HCT116 (cell line): ENCODE results near the gene IL17C. TPM values are rescaled to one million over a fixed set of nuclear protein-coding genes. Genes with fewer than 3 reads are reported as not detected.

ENCODE experiments used
- ATAC-seq: fragments of 200-7000 bp; cut with Tn5 transposase; 2 replicates; pipeline ENCODE4 v1.9.1; 2020; ENCODE audit warnings: mild to moderate bottlenecking, moderate library complexity
- BruUV-seq: library from RNA; stranded (reverse); fragments of 400-500 nt; replicated peaks from 2 replicates; lab custom pipeline; 2021; lab: Mats Ljungman, UMichigan
- CTCF ChIA-PET: fragments of 300-600 bp; sonication (Branson Sonifier 250); formaldehyde crosslinking; loops from one replicate; lab custom pipeline; 2021; ENCODE audit warnings: antibody characterized with exemption; lab: Charles Lee
- POLR2A ChIA-PET: fragments of 300-600, 350-600 bp; sonication (Branson Sonifier 250); formaldehyde crosslinking; loops from one replicate; lab custom pipeline; 2021; ENCODE audit warnings: antibody characterized with exemption; lab: Charles Lee
- RAD21 ChIA-PET, 2 experiments: fragments of 300-600 bp; sonication (Branson Sonifier 250); formaldehyde crosslinking; loops; one replicate each; lab custom pipeline; 2023; ENCODE audit warnings: low total read pairs in 2 of 2; ENCODE audit not compliant: uncharacterized antibody in 2 of 2, unreplicated experiment in 2 of 2, low non-redundant PET in 1 of 2; lab: Charles Lee
- DNase-seq: peaks from one replicate; pipeline ENCODE4 v3.0.0-alpha.2; 2010; ENCODE audit warnings: low read depth, low spot score
- H2AFZ ChIP-seq: fragments of 200-600 bp; shearing (Covaris generic), sonication (generic); 2 replicates; pipeline ENCODE4 v1.6.1; 2017; ENCODE audit warnings: low read depth, mixed run types, mixed read lengths, antibody characterized with exemption, low read length; ENCODE audit not compliant: poor library complexity, severe bottlenecking
- H3K27ac ChIP-seq: 2 replicates; pipeline ENCODE4 v1.5.1; 2012; ENCODE audit warnings: low read depth, low read length
- H3K27me3 ChIP-seq: fragments of 200-600 bp; sonication (generic); 2 replicates; pipeline ENCODE4 v1.6.1; 2016; ENCODE audit warnings: mixed run types, low read length, mixed read lengths; ENCODE audit not compliant: insufficient read depth
- H3K36me3 ChIP-seq, 2 experiments: fragments of 200-500 bp in 1 of 2; fragments of 200-600 bp in 1 of 2; sonication (Bioruptor generic) in 1 of 2; sonication (generic) in 1 of 2; 2 replicates each; pipeline versions ENCODE4 v1.5.1 to v1.6.1; 2014 to 2016; ENCODE audit warnings: low read length in 2 of 2, inconsistent platforms in 1 of 2, mixed read lengths in 1 of 2, mixed run types in 1 of 2; ENCODE audit not compliant: insufficient read depth in 2 of 2, control insufficient read depth in 1 of 2
- H3K4me1 ChIP-seq, 2 experiments: fragments of 200-600 bp in 1 of 2; sonication (generic) in 1 of 2; 2 replicates each; pipeline versions ENCODE4 v1.5.1 to v1.6.1; 2012 to 2017; ENCODE audit warnings: low read length in 2 of 2, inconsistent platforms in 1 of 2, mild to moderate bottlenecking in 1 of 2, mixed read lengths in 1 of 2, mixed run types in 1 of 2, moderate library complexity in 1 of 2; ENCODE audit not compliant: insufficient read depth in 2 of 2, control insufficient read depth in 1 of 2
- H3K4me2 ChIP-seq: fragments of 200-600 bp; sonication (generic); 2 replicates; pipeline ENCODE4 v1.6.1; 2017; ENCODE audit warnings: mixed run types, low read length, mixed read lengths
- H3K4me3 ChIP-seq, 2 experiments: fragments of 200-600 bp in 1 of 2; sonication (generic) in 1 of 2; replicated peaks in 1 of 2; 2 replicates each; pipeline ENCODE4 v1.5.1; 2011 to 2016; ENCODE audit warnings: low read length in 2 of 2, control low read depth in 1 of 2, low read depth in 1 of 2, mild to moderate bottlenecking in 1 of 2, mixed read lengths in 1 of 2, mixed run types in 1 of 2
- H3K79me2 ChIP-seq: fragments of 200-600 bp; sonication (generic); 2 replicates; pipeline ENCODE4 v1.6.1; 2017; ENCODE audit warnings: mild to moderate bottlenecking, mixed run types, low read length, moderate library complexity, mixed read lengths; ENCODE audit not compliant: insufficient read depth
- H3K9ac ChIP-seq: fragments of 200-600 bp; sonication (generic); 2 replicates; pipeline ENCODE4 v1.6.1; 2016; ENCODE audit warnings: low read length, mixed read lengths
- H3K9me2 ChIP-seq: fragments of 200-600 bp; sonication (generic), shearing (Covaris generic); 2 replicates; pipeline ENCODE4 v1.6.1; 2017; ENCODE audit warnings: mixed run types, mild to moderate bottlenecking, moderate library complexity; ENCODE audit not compliant: insufficient read depth
- H3K9me3 ChIP-seq, 2 experiments: fragments of 200-500 bp in 1 of 2; fragments of 200-600 bp in 1 of 2; sonication (Bioruptor generic) in 1 of 2; sonication (generic) in 1 of 2; 2 replicates each; pipeline ENCODE4 v1.6.1; 2014 to 2017; ENCODE audit warnings: low read length in 2 of 2, mixed read lengths in 2 of 2, inconsistent platforms in 1 of 2, low read depth in 1 of 2, mild to moderate bottlenecking in 1 of 2, mixed run types in 1 of 2, moderate library complexity in 1 of 2; ENCODE audit not compliant: control insufficient read depth in 1 of 2, insufficient read depth in 1 of 2
- H4K20me1 ChIP-seq: fragments of 200-600 bp; sonication (generic), shearing (Covaris generic); 2 replicates; pipeline ENCODE4 v1.6.1; 2017; ENCODE audit warnings: mixed run types, mild to moderate bottlenecking, moderate library complexity; ENCODE audit not compliant: insufficient read depth
- CEBPB ChIP-seq: IDR thresholded peaks from 2 replicates; pipeline ENCODE4 v1.6.1; 2012; ENCODE audit warnings: low read depth
- EGR1 ChIP-seq: IDR thresholded peaks from 2 replicates; pipeline ENCODE4 v1.6.1; 2012; ENCODE audit warnings: low read depth
- EZH2 ChIP-seq: fragments of 200-600 bp; sonication (generic); IDR thresholded peaks from 2 replicates; pipeline ENCODE4 v1.6.1; 2017; ENCODE audit warnings: antibody characterized with exemption, mixed run types
- EZH2phosphoT487 ChIP-seq: fragments of 200-600 bp; IDR thresholded peaks from 2 replicates; pipeline ENCODE4 v1.6.1; 2018; ENCODE audit warnings: antibody characterized with exemption, borderline replicate concordance
- FOSL1 ChIP-seq: IDR thresholded peaks from 2 replicates; pipeline ENCODE4 v1.6.1; 2012; ENCODE audit warnings: low read depth
- POLR2A ChIP-seq: IDR thresholded peaks from 2 replicates; pipeline ENCODE4 v1.7.0; 2011; ENCODE audit warnings: borderline replicate concordance; ENCODE audit not compliant: insufficient read depth, insufficient read length; ENCODE audit errors: extremely low read depth
- RAD21 ChIP-seq: IDR thresholded peaks from 2 replicates; pipeline ENCODE4 v1.6.1; 2012; ENCODE audit warnings: low read depth, mild to moderate bottlenecking
- SIN3A ChIP-seq: IDR thresholded peaks from 2 replicates; pipeline ENCODE4 v1.6.1; 2012; ENCODE audit warnings: low read depth
- SP1 ChIP-seq: IDR thresholded peaks from 2 replicates; pipeline ENCODE4 v1.6.1; 2012; ENCODE audit warnings: low read depth
- SRF ChIP-seq: IDR thresholded peaks from 2 replicates; pipeline ENCODE4 v1.6.1; 2012; ENCODE audit warnings: low read depth
- TCF7L2 ChIP-seq: IDR thresholded peaks from 2 replicates; pipeline ENCODE4 v1.7.0; 2011; ENCODE audit warnings: borderline replicate concordance, inconsistent platforms; ENCODE audit not compliant: insufficient read depth, insufficient read length; ENCODE audit errors: extremely low read depth
- ZFX ChIP-seq: fragments of 450-650 bp; IDR thresholded peaks from 2 replicates; pipeline ENCODE4 v1.6.1; 2017
- ZNF274 ChIP-seq: fragments of 200-500 bp; sonication (Bioruptor generic); IDR thresholded peaks from 2 replicates; pipeline ENCODE4 v1.6.1; 2014; ENCODE audit warnings: mild to moderate bottlenecking, low read depth, low read length, inconsistent platforms
- intact Hi-C: fragments of 100-400 bp; cut with micrococcal nuclease; formaldehyde crosslinking; loops from 2 replicates; pipeline ENCODE4 v1.10.0; 2022
- total RNA-seq: library from RNA; stranded (reverse); gene quantifications from one replicate; pipeline ENCODE4 v1.2.1, GENCODE V29; 2021; ENCODE audit not compliant: unreplicated experiment
- TF ChIP-seq, protein P1 (sequence below): IDR thresholded peaks from 2 replicates; pipeline ENCODE4 v1.6.1; 2012; ENCODE audit warnings: low read depth
- TF ChIP-seq, protein P2 (sequence below): IDR thresholded peaks from 2 replicates; pipeline ENCODE4 v1.6.1; 2012
- TF ChIP-seq, protein P3 (sequence below): IDR thresholded peaks from 2 replicates; pipeline ENCODE4 v1.6.1; 2011; ENCODE audit warnings: mild to moderate bottlenecking, low read length, moderate library complexity; ENCODE audit not compliant: insufficient replicate concordance; ENCODE audit errors: extremely low read depth
- TF ChIP-seq, protein P4 (sequence below), 3 experiments: fragments of 200-600 bp in 1 of 3; sonication (generic) in 1 of 3; IDR thresholded peaks in 2 of 3; conservative IDR thresholded peaks in 1 of 3; 2 replicates each; pipeline ENCODE4 v1.5.1; 2012 to 2017; ENCODE audit warnings: low read depth in 2 of 3, low read length in 2 of 3, antibody characterized with exemption in 1 of 3, borderline replicate concordance in 1 of 3, control low read depth in 1 of 3, mild to moderate bottlenecking in 1 of 3, mixed read lengths in 1 of 3, mixed run types in 1 of 3, moderate library complexity in 1 of 3; ENCODE audit not compliant: insufficient read depth in 1 of 3

Gene IL17C
- total RNA-seq, 1 experiment from 2014 or later: not detected

DNA sequence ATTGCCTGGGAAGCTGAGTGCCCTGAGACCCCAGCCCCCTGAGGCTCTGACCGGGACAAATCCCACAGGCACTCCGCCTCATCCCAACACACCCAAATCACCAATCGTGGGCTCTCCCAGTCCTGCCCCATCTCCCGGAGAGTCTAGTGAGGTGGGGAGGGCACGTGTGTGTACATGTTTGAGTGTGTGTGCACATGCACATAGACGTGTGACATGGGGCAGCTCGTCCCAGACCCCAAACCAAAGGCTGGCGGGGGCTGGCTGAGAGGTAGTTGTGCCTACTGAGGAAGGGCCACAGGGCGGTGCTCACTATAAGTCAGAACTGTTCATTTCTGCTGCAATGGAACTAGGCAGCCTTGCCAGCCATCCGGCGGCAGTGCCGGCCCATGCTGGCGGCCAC, 39.3 kb downstream of the IL17C start (continued):
- TF ChIP-seq ZNF274: no peak
- no peak for TF ChIP-seq FOSL1
- no peak for TF ChIP-seq CEBPB
- TF ChIP-seq TCF7L2: no peak
- no peak for TF ChIP-seq EZH2
- TF ChIP-seq, all 23 proteins: peak for 0

DNA sequence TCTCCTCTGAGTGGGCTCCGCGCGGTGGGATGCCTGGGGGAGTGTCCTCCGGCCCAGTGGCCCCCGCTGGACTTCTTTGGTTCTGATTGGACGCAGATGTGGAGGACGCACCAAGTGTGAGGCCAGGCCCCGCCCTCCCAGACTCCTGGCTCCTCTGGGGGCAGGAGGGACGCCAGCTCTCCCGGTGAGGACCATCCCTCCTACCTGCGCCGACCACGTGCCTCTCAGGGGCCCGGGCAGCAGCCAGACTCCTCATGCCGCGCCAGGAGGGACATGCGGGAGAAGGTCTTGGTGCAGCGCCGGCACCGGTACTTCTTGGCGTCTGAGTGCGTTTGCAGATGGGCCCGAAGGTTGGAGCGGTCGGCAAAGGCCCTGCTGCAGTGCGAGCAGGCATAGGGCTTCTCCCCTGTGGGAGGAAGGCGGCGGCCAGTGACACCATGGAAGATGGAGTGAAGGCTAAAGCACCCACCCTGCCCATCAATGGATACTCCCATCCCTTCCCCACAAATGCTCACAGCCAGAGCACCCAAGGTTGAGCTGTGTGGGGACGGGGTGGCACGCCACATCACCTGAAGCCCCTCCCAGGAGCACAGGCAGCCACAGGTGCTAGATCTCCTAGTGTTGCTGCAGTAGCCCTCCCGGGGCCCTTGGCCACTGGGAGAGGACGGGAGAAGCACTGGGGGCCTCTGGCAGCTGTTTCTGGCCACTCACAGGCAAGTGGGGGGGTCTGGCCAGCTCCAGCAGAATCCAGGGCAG, 40.0 kb downstream of the IL17C start:
- BruUV-seq: no TSS peak
- ChIA-PET CTCF (no interaction called here), POLR2A (no interaction called here), RAD21 (no interaction called here)
- Histone ChIP-seq H3K4me3 (no peak overlapping the region), H3K4me2 (no peak overlapping the region), H3K4me1 (peaks cover 0 to 11% of the 10 kb centered on the region in 2 experiments; a peak in 2 of 4 replicates), H3K79me2 (no peaks in the 10 kb centered on the region), H2AFZ (no peak overlapping the region), H3K9me3 (no peaks in the 10 kb centered on the region), H3K9me2 (no peaks in the 10 kb centered on the region), H3K9ac (no peak overlapping the region), H3K36me3 (no peaks in the 10 kb centered on the region), H3K27me3 (no peaks in the 10 kb centered on the region), H3K27ac (no peak overlapping the region), H4K20me1 (no peaks in the 10 kb centered on the region)
- DNase-seq (no peak), ATAC-seq (no peak)
- TF ChIP-seq SRF (no peak), CEBPB (no peak), EZH2 (no peak), RAD21 (no peak), ZFX (no peak), ZNF274 (no peak), POLR2A (no peak), SIN3A (no peak), EGR1 (no peak), SP1 (no peak), EZH2phosphoT487 (no peak)
- TF ChIP-seq, protein P1, sequence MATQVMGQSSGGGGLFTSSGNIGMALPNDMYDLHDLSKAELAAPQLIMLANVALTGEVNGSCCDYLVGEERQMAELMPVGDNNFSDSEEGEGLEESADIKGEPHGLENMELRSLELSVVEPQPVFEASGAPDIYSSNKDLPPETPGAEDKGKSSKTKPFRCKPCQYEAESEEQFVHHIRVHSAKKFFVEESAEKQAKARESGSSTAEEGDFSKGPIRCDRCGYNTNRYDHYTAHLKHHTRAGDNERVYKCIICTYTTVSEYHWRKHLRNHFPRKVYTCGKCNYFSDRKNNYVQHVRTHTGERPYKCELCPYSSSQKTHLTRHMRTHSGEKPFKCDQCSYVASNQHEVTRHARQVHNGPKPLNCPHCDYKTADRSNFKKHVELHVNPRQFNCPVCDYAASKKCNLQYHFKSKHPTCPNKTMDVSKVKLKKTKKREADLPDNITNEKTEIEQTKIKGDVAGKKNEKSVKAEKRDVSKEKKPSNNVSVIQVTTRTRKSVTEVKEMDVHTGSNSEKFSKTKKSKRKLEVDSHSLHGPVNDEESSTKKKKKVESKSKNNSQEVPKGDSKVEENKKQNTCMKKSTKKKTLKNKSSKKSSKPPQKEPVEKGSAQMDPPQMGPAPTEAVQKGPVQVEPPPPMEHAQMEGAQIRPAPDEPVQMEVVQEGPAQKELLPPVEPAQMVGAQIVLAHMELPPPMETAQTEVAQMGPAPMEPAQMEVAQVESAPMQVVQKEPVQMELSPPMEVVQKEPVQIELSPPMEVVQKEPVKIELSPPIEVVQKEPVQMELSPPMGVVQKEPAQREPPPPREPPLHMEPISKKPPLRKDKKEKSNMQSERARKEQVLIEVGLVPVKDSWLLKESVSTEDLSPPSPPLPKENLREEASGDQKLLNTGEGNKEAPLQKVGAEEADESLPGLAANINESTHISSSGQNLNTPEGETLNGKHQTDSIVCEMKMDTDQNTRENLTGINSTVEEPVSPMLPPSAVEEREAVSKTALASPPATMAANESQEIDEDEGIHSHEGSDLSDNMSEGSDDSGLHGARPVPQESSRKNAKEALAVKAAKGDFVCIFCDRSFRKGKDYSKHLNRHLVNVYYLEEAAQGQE: no peak
- TF ChIP-seq, protein P2, sequence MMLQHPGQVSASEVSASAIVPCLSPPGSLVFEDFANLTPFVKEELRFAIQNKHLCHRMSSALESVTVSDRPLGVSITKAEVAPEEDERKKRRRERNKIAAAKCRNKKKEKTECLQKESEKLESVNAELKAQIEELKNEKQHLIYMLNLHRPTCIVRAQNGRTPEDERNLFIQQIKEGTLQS: no peak
- TF ChIP-seq, protein P3, sequence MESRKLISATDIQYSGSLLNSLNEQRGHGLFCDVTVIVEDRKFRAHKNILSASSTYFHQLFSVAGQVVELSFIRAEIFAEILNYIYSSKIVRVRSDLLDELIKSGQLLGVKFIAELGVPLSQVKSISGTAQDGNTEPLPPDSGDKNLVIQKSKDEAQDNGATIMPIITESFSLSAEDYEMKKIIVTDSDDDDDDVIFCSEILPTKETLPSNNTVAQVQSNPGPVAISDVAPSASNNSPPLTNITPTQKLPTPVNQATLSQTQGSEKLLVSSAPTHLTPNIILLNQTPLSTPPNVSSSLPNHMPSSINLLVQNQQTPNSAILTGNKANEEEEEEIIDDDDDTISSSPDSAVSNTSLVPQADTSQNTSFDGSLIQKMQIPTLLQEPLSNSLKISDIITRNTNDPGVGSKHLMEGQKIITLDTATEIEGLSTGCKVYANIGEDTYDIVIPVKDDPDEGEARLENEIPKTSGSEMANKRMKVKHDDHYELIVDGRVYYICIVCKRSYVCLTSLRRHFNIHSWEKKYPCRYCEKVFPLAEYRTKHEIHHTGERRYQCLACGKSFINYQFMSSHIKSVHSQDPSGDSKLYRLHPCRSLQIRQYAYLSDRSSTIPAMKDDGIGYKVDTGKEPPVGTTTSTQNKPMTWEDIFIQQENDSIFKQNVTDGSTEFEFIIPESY: no peak
- TF ChIP-seq, protein P4, sequence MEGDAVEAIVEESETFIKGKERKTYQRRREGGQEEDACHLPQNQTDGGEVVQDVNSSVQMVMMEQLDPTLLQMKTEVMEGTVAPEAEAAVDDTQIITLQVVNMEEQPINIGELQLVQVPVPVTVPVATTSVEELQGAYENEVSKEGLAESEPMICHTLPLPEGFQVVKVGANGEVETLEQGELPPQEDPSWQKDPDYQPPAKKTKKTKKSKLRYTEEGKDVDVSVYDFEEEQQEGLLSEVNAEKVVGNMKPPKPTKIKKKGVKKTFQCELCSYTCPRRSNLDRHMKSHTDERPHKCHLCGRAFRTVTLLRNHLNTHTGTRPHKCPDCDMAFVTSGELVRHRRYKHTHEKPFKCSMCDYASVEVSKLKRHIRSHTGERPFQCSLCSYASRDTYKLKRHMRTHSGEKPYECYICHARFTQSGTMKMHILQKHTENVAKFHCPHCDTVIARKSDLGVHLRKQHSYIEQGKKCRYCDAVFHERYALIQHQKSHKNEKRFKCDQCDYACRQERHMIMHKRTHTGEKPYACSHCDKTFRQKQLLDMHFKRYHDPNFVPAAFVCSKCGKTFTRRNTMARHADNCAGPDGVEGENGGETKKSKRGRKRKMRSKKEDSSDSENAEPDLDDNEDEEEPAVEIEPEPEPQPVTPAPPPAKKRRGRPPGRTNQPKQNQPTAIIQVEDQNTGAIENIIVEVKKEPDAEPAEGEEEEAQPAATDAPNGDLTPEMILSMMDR (IDR thresholded peaks at IDR 0.05 in 2 of 3, conservative IDR thresholded peaks at IDR 0.05 in 1 of 3; ENCODE audit: borderline replicate concordance in 1 of 3, insufficient read depth in 1 of 3, low read depth in 2 of 3, low read length in 2 of 3): no peak
- intact Hi-C loops: no loop called here
